OCI-LY3 (cell line): ENCODE results near the gene NOXA1.

ENCODE experiments used
- EZH2phosphoT487 ChIP-seq: fragments of 200-600 bp; shearing (Covaris generic); IDR thresholded peaks from 2 replicates; pipeline ENCODE4 v1.6.1; 2018; ENCODE audit warnings: antibody characterized with exemption, mixed run types, low read depth
- TF ChIP-seq, protein P1 (sequence below): fragments of 200-600, 300-600 bp; sonication (generic); IDR thresholded peaks from 2 replicates; pipeline ENCODE4 v1.5.1; 2014; ENCODE audit warnings: antibody characterized with exemption, low read length, low read depth

DNA sequence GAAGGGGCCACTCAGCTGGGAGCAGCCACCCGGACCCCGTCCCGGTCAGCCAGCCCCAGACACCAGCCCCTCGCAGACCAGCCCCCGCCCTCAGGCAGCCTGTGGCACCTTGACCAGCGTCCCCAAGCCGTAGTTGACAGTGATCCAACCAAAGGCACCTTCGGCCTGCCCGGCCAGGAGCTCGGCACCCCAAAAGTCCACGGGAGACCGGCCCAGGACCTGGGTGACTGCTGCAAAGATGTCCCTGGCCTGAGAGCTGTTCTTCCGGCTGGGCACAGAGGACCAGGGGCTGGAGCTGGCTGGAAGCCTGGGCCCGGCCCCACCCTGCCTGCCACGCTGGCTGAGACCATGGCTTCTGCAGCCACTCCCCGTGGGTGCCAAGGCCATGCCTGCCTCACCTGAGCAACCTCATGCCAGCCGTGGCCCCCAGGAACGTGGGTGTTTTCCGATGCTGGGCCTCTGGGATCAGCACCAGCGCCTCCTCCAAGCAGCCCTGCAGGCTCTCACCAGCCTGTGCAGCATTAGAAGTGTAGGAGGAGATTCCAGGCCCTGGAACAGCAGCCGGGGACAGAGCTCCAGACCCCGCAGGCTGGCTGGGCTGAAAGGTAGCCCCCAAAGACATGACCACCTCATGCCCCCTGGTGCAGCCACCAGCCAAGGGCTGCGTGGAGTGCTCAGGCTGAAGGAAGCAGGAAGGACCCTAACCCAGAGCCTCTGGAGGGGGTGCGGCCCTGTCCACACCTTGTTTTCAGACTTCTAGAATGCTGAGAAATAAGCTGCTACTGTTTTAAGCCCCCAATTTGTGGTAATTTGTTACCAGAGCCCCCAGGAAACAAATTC is 13.8 kb downstream of the NOXA1 start:
- TF ChIP-seq, protein P1, sequence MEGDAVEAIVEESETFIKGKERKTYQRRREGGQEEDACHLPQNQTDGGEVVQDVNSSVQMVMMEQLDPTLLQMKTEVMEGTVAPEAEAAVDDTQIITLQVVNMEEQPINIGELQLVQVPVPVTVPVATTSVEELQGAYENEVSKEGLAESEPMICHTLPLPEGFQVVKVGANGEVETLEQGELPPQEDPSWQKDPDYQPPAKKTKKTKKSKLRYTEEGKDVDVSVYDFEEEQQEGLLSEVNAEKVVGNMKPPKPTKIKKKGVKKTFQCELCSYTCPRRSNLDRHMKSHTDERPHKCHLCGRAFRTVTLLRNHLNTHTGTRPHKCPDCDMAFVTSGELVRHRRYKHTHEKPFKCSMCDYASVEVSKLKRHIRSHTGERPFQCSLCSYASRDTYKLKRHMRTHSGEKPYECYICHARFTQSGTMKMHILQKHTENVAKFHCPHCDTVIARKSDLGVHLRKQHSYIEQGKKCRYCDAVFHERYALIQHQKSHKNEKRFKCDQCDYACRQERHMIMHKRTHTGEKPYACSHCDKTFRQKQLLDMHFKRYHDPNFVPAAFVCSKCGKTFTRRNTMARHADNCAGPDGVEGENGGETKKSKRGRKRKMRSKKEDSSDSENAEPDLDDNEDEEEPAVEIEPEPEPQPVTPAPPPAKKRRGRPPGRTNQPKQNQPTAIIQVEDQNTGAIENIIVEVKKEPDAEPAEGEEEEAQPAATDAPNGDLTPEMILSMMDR, result no peak
- TF ChIP-seq EZH2phosphoT487, result no peak
